Right lobe of liver (tissue), 4 donors: ENCODE results near the gene RNF217.

ENCODE experiments used
- POLR2A ChIP-seq: fragments of 450-650 bp; IDR thresholded peaks from one replicate; pipeline ENCODE4 v1.6.1; 2017; ENCODE audit warnings: antibody characterized with exemption, mild to moderate bottlenecking
- TF ChIP-seq, protein P1 (sequence below), 4 donors: fragments of 200-600 bp in 3 of 4; fragments of 450-650 bp in 1 of 4; IDR thresholded peaks; one replicate each; pipeline versions ENCODE4 v1.5.1 to v1.8.0; 2016 to 2022; ENCODE audit warnings: antibody characterized with exemption in 4 of 4, mild to moderate bottlenecking in 2 of 4
- donor health status: DM: no; HTN: no; CAD: no.
- donor health status: DM: no; HTN: no; CAD: no.
- donor health status: DM: no; HTN: yes; CAD: no.

DNA sequence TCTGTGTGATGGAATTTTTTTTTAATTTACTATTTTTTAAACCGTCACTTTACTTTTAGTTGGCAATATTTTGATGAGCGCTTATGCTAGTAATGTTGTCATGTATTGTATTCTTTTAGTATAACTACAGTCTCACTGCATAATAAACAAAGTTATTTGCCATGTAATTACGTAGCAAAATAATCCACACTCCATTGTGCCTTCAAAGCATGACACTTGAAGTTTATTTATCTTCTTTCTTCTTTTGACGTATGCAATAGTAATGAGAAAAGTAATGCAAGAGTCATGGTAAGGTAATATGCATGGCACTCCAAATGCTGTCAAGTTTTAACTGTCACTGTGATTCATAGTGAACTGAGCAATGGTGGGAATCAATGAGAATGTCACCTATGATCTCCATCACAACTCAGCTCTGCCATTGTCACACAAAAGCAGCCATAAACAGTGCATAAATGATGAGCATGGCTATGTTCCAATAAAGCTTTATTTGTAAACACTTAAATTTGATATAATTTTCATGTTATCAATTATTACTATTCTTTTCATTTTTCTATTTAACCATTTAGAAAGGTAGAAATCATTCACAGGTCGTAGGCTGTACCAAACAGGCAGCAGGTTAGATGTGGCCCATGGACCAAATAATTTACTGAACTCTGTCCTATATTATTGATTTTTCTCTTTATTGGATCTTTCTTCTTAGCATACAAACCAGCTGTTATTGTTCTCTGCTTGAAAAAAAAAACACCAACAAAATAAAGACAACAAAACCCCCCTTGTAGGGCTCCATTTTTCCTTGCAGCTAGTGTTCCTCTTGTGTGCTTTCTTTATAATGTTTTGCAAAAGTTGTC lies 27.1 kb downstream of the RNF217 start:
- TF ChIP-seq, protein P1, sequence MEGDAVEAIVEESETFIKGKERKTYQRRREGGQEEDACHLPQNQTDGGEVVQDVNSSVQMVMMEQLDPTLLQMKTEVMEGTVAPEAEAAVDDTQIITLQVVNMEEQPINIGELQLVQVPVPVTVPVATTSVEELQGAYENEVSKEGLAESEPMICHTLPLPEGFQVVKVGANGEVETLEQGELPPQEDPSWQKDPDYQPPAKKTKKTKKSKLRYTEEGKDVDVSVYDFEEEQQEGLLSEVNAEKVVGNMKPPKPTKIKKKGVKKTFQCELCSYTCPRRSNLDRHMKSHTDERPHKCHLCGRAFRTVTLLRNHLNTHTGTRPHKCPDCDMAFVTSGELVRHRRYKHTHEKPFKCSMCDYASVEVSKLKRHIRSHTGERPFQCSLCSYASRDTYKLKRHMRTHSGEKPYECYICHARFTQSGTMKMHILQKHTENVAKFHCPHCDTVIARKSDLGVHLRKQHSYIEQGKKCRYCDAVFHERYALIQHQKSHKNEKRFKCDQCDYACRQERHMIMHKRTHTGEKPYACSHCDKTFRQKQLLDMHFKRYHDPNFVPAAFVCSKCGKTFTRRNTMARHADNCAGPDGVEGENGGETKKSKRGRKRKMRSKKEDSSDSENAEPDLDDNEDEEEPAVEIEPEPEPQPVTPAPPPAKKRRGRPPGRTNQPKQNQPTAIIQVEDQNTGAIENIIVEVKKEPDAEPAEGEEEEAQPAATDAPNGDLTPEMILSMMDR (IDR thresholded peaks at IDR 0.05), result no peak
- no peak for TF ChIP-seq POLR2A
